HG03097 (cell line): ENCODE data around the gene TOR3A.

Source experiments
- ATAC-seq: cut with Tn5 transposase; IDR thresholded peaks from one replicate; pipeline ENCODE4 v1.9.1; 2021; ENCODE audit not compliant: unreplicated experiment, low FRiP score

TOR3A gene

DNA sequence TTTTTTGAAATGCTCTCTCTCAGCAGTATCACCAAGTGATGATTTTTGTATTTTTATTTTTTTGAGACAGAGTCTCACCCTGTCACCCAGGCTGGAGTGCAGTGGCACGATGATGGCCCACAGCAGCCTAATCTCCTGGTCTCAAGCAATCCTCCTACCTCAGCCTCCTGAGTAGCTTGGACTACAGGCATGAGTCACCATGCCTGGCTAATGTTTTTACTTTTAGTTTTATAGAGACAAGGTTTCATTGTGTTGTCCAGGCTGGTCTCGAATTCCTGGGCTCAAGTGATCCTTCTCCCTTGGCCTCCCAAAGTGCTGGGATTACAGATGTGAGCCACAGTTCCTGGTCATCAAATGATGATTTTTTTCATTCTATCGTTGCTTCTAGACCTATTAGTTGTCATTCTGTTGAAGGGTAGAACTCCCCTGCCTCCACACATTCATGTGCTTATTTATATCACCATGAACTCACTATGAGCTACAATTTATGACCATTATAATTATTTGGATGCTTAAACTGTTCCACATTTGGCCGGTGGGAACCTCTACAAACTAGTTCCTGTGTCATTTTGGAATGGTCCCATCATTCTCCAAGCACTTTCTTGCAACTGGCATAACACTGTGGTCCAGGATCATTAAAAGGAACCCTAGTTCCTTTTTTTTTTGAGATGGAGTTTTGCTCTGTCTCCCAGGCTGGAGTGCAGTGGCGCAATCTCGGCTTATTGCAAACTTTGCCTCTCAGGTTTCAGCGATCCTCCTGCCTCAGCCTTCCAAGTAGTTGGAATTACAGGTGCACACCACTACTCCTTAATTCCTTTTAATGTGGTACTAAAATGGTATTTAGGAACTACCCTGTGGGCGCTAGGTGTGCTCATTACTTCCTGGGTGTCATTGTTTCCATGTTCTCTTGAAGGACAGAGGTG is 20.2 kb upstream of the TOR3A start:
- no peak for ATAC-seq

DNA sequence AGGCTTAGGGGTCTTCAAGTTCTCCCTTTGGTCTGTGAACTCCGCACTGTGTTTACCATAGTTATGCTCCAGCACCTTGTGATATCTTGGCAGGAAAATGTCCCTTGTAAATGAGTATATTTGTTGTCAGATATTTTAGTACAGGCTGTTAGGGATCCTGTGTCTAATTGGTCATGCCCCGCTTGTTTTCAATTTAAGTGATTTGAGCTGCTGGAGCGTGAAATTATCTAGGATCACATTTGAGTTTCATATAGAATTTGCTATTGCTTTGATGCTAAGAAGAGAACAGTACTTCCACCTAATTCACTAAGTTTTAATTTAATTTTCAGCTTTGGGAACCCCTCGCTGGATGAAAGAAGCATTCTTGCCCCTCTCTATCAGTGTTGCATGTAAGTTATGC is 15.4 kb upstream of the TOR3A start:
- ATAC-seq: no peak

DNA sequence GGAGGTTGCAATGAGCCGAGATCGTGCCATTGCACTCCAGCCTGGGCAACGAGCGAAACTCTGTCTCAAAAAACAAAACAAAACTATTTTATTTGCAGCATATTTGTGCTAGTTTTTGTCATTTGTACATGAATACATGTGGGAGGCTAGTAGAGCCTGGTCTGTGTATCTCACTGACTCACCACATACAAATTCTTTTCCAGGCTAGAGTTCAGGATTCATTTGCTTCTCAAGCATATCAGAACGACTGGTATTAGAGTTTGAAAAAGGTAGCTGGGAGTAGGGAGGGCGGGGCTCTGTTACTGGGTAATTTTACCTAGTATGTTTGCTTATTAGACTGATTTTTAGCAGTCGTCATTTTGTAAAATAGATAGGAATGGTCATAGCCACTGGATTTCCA is 4.5 kb upstream of the TOR3A start:
- no peak for ATAC-seq

DNA sequence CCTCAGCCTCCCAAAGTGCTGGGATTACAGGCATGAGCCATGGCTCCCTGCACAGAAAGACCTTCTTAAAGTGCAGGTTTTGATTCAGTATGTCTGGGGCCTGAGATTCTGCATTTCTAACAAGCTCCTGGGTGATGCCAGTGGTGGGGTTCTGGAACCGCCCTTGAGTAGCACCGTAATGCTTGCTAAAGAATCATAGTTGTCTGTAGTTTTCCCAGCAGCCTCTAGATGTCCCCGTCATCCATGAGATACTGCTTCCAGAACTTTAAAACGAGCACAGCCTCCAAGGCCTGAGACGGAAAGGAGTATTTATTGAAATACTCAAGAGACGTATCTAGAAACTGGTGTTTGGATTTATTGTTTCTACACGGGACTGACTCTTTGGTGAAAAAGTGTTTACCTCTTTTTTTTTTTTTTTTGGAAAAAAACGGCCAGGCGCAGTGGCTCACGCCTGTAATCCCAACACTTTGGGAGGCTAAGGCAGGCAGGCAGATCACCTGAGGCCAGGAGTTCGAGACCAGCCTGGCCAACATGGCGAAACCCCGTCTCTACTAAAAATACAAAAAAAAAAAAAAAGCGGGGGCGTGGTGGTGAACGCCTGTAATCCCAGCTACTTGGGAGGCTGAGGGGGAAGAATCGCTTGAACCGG is 2.6 kb upstream of the TOR3A start:
- ATAC-seq: peak; percentile 24

DNA sequence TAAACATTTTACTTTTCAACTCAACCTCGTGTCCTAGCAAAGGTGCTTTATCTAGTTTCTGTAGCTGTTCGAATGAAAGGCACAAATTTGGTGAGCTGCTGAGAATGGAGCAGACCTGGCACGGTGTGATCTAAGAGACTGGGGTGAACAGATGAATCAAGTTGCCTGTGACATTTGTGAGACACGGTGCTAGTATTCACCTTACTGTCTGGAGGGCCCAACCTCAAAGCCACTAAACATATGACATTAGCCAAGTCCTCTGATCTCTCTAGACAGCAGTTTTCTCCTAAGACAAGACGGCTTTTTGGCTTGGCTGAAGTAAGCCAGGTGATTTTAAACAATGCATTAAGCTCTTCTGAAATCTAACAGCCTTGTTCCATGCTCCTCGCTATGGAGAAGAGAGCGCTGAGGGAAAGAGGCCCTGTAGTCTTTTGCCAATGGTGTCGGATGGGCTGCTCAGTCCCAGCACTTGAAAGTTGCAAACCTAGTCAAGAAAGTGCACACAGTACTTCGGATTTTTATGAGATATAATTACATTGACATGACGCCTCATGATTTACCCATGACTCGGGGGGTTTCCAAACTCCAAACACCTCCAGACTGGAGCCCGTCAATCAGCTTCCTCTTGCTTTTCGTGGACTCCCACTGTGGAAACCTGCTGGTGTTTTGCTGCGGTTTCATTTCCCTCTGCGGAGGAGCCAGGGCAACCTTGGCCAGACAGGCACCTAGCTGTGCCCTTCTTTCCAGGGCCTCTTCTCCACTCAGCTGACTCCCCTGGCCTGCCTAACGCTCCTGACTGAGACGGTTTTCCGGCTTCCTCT is 794 bp upstream of the TOR3A start:
- ATAC-seq: no peak

DNA sequence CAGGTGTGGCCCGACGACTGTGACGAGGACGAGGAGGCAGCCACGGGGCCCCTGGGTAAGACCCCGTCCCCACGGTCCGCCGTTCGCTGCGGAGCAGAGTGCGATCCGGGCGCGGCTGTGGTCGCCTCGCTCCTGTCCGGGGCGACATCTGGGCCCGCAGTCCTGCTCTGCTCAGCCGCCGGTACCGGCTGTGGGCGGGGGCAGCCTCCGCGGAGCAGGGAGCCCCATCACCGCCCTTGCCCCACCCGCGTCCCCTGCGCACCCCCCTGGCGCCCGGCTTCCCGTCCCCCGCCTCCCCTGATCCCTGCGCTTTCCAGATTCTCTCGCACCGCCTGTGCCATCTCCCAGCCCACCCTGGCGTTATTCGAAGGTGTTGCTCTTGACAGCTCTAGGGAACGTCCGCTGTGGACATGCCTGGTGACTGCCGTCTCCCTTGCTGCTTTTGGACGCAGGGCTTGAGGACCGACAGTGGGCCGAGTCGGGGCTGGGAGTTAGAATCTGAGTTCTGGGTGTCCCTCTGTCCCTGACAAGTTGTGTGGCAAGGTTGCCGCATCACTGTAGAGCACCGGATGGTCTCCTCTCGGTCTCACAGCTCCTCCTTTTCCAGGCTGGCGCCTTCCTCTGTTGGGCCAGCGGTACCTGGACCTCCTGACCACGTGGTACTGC is 596 bp downstream of the TOR3A start:
- peak; percentile 0 for ATAC-seq

DNA sequence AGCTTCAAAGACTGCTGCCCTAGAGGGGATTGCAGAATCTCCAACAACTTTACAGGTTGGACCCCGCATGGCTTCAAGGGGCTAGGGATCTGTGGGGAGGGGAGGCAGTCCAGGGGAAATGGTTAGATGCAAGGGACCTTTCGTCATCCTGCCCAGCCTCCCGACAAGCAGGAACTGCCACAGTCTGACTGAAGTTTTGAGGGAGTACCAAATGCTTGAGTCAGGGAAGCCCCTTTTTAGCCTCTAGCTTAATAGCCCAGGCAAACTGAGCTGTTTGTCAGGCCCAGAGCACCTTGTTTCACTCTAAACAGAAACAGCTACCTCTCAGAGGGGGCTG is 1.1 kb downstream of the TOR3A start:
- ATAC-seq: no peak

DNA sequence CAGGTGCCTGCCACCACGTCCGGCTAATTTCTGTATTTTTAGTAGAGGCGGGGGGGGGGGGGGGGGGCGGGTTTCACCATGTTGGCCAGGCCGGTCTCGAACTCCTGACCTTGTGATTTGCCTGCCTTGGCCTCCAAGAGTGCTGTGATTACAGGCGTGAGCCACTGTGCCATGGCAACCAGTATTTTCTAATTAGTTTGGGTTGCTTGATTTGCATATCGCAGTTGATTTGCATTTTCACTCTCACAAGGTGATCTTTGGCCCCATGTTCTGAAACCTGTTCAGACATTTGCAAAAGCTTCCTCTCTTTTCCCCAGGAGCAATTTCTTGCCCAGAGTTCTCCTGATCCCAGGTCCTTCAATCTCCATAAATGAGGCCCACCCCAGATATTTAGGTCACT is 1.7 kb downstream of the TOR3A start:
- ATAC-seq: no peak

DNA sequence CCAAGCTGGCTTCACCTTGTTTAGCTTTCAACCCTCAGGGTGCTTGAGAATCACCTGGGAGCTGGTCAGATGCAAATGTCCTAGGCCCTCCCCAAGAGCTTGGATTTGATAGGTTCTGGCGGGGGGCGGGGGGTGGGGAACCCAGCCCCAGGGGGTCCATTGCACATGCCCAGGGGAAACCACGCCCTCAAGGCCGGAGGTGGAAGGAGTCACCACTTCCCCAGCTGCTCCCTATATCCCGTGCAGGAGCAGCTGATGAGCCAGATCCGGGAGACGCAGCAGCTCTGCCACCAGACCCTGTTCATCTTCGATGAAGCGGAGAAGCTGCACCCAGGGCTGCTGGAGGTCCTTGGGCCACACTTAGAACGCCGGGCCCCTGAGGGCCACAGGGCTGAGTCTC is 5.8 kb downstream of the TOR3A start:
- no peak for ATAC-seq

DNA sequence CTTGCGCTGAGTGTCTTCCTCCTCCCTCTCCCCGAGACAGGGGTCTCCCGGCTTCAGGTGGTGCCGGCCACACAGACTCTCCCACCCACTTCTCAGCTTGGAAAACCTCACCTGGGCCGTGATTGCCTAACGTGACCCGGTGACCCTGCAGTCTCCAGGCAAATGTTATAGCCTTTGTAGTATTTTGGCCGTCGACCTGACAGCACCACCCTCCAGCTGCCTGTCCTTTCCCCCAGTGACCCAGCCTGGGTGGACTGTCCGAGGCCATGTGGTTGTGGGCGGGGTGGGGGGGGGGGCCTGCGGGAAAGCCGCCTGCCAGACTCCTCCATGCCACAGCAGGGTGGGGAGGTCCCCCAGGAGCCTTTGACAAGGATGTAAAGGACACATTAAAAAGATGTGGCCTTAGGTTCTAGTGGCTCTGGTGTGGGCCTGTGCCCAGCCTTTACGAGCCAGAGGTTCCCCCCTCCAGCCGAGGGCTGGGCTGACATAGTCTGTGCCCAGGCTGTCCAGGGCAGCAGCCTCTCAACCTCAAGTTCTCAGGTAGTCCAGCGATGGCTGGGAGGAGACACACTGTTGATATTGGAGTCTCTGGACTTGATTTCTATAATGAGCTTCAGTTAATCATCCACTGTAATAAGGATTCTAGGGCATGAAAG is 8.1 kb downstream of the TOR3A start:
- no peak for ATAC-seq

DNA sequence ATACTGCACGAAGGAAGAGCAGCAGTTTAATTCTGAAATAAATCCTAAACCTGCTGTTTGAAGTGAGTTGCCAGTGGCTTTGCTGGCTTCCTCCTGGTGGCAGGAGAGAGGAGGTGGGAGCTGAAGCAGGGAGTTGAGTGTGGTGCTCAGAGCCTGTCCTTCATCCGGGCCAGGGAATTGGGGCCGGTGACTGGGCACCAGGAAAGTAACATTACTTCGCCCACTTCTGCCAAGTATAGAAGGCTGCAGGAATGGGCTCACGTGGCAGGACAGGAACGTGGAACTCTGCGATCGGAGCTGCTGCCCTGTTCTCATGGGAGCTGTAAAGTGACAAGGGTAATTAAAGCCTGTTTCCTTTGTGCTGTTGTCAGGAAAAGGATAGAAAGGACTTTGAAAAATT is 8.7 kb downstream of the TOR3A start:
- no peak for ATAC-seq

DNA sequence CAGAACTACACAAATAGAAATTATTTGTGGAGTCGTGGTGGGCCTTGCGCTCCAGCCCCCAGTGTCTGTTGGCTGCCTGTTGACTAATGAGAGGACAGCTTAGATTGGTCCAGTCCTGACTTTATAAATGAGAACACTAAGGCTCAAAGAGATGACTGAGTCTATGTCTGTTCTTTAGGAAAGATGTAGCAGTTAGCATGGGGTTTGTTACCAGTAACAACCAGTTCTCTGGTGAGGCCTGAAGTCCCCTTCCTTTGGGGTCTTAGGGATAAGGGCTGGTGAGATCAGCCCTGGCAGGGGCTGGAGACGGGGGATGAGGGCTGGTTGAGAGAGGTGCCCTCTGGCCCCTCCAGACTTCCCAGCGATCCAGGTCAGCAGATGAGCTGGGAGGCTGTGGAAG is 9.1 kb downstream of the TOR3A start:
- ATAC-seq: no peak

DNA sequence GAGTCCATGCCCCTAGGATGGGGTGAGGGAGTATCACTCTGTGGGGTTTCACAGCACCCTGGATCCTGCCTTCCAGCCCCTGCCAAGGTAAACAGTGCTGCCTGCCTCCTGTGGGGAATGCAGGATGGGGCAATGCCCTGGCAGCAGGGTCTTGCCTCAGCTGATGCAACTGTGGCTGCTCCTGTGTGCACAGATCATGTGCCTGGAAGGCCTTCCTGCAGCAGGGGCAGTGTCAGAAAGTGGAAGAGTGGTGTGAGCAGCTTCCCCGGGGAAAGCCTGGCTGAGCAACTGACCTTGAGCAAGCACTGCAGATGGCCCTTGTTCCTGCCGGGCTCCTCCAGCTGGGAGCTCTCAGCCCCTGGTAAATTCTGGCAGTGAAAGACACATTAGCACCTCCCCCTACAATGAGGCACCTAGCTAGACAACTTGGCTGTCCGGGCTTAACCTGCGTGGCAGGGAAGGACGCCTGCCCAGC is 9.9 kb downstream of the TOR3A start:
- ATAC-seq: no peak

DNA sequence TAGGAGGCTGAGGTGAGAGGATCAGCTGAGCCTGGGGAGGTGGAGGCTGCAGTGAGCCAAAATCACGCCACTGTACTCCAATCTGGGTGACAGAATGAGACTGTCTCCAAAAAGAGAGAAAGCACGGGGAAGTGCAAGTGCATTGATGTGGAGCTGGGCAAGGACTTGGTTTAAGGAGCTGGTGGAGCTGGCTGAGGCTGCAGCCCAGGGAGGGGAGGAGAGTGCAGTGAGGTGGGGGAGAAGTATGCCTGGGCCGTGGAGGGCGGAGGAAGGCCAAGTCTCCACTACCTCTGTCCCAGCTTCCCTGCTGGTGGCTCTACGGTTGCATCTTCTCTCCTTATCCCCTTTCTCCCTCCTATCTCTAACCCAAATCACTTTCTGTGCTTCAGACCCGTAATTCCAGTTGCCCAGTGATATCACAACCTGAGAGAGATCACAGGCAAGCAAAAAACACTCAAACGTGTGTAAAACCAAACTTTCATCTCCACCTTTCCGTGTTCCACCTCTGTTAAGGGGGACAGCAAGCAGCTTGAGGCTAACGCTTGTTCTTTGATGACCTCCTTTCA is 11.1 kb downstream of the TOR3A start:
- ATAC-seq: no peak

DNA sequence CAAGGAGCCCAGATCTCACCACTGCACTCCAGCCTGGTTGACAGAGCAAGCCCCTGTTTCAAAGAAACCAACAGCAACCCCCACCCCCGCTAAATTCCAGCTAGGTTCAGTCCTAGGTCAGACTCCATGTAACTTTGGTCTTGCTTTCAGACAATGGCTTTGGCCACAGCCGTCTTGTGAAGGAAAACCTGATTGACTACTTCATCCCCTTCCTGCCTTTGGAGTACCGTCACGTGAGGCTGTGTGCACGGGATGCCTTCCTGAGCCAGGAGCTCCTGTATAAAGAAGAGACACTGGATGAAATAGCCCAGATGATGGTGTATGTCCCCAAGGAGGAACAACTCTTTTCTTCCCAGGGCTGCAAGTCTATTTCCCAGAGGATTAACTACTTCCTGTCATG is 12.9 kb downstream of the TOR3A start:
- ATAC-seq: no peak

DNA sequence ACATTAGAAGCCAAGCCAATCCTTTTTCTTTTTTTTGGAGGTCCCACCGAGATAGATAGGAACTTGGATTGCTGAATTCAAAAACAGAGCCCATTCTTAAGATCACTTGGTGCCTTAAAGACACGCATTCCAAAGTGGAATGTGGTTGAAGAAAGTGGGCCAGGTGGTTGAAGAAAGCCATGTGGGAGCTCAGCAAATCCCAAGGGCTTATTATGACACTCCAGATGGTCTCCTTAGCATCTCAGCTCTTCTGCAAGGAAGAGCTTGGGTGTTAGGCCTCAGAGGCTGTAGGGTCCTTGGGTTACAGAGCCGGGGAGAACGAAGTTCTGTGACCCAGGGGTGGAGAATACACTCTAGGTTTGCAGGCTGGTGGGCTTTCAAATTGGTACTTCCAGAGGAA is 13.5 kb downstream of the TOR3A start:
- ATAC-seq: no peak

DNA sequence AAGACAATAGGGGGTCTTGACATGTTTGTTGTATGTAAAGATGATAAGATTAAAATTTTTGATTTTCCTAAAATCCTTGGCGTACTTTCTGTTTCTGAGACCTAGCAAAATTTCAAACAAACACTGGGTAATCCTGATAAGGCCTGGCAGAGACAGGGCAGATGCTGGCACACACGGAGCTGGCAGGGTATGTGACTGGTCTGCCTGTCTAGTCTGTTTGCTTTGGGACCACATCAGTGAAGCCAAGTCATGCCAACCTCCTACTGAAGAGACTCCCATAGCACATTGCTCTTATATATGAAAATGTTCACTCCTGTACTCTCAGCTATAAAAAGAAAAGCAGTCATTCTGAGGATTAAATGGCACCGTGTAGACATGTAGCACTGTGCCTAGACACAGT is 14.1 kb downstream of the TOR3A start:
- no peak for ATAC-seq

DNA sequence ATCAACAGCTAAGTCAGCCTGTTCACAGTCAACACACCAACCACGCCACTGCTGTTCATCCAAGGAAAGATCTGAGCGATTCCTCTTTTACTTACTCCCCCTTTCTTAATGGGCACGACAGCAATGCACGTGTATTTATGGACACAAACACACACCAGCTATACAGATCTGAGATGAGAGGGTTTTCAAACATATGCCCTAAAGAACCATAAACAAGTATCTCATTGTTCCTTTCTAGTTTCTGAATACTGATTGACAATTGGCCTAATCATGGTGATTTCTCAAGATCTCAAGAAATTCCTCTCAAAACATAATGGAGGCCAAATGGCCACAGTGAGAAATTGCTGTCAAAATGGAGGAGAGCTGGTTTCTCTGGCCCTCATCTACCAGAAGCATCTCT is 18.0 kb downstream of the TOR3A start:
- no peak for ATAC-seq

DNA sequence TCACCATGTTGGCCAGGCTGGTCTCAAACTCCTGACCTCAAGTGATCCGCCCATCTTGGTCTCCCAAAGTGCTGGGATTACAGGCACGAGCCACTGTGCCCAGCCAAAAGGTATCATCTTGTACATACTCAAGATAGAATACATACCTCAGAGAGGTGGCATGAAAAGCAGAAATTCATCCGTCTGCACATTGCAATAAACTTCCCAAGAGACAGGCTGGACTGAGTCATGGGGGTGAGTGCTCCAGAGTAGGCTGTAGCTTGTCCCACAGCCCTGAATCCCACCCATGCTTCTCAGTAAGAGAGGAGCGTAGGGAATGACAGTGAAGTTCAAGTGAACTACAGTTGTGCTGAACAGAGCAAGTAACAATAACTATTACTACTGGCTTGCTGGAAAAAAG is 19.7 kb downstream of the TOR3A start:
- ATAC-seq: no peak

DNA sequence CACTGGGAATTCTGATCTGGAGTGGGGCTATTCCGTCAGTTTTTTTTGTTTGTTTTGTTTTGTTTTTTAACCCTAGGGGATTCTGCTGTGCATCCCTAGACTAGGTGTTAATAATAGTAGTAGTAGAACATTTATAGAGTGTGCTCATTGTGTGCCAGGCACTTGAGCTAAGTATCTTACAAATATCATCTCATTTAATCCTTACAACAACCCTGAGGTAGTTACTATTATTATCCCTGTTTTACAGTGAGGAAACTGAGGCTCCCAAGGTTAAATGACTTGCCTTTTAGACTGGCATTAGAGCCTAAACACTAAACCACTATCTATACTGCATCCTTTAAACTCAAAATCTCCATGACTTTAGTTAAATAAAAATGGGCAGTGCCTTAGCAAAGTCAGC is 22.1 kb downstream of the TOR3A start:
- ATAC-seq: no peak
